Smooth muscle cell (in vitro differentiated cells): ENCODE measurements around the gene RAB31. TPM values are rescaled to one million over a fixed set of nuclear protein-coding genes. Genes with fewer than 3 reads are reported as not detected.

Experiments used
- DNase-seq: peaks from one replicate; lab custom pipeline; 2025; ENCODE audit not compliant: unreplicated experiment; lab: John Stamatoyannopoulos, UW
- H2AFZ ChIP-seq: fragments of 200-600 bp; sonication (generic); 2 replicates; pipeline ENCODE4 v1.6.0; 2016; ENCODE audit warnings: antibody characterized with exemption, low read depth, mild to moderate bottlenecking
- H3F3A ChIP-seq: fragments of 200-600 bp; sonication (generic); 2 replicates; pipeline ENCODE4 v1.6.0; 2017; ENCODE audit warnings: antibody characterized with exemption, low read depth
- H3K27ac ChIP-seq: fragments of 200-600 bp; sonication (generic); 2 replicates; pipeline ENCODE4 v1.5.1; 2016; ENCODE audit warnings: low read depth, mild to moderate bottlenecking
- H3K27me3 ChIP-seq: fragments of 200-600 bp; sonication (generic); 2 replicates; pipeline ENCODE4 v1.6.1; 2016; ENCODE audit warnings: low read depth, mild to moderate bottlenecking
- H3K36me3 ChIP-seq: fragments of 200-600 bp; sonication (generic); 2 replicates; pipeline ENCODE4 v1.5.1; 2016; ENCODE audit warnings: low read depth
- H3K4me1 ChIP-seq: fragments of 200-600 bp; sonication (generic); 2 replicates; pipeline ENCODE4 v1.5.1; 2016; ENCODE audit warnings: low read depth
- H3K4me2 ChIP-seq: fragments of 200-600 bp; sonication (generic); 2 replicates; pipeline ENCODE4 v1.6.0; 2016; ENCODE audit warnings: mild to moderate bottlenecking
- H3K4me3 ChIP-seq: fragments of 200-600 bp; sonication (generic); 2 replicates; pipeline ENCODE4 v1.5.1; 2016; ENCODE audit warnings: mild to moderate bottlenecking
- H3K79me2 ChIP-seq: fragments of 200-600 bp; sonication (generic); 2 replicates; pipeline ENCODE4 v1.6.0; 2016; ENCODE audit warnings: low read depth, mild to moderate bottlenecking
- H3K9ac ChIP-seq: fragments of 200-600 bp; sonication (generic); 2 replicates; pipeline ENCODE4 v1.6.0; 2016; ENCODE audit warnings: low read depth
- H3K9me3 ChIP-seq: fragments of 200-600 bp; sonication (generic); replicated peaks from 2 replicates; pipeline ENCODE4 v1.5.1; 2016; ENCODE audit warnings: low read depth
- H4K20me1 ChIP-seq: fragments of 200-600 bp; sonication (generic); 2 replicates; pipeline ENCODE4 v1.6.0; 2016; ENCODE audit warnings: low read depth
- WGBS: methylation state at CpG from one replicate; pipeline ENCODE4 v1.1.7; 2016; ENCODE audit warnings: low lambda C conversion rate; 5-methylcytosine and 5-hydroxymethylcytosine counted together
- polyA plus RNA-seq: library from polyadenylated mRNA; unstranded; fragments of >200 nt; fragmentation: Nextera tagmentation; extraction: Ambion mirVana; gene quantifications from 2 replicates; pipeline ENCODE4 v1.2.1, GENCODE V29; 2016
- total RNA-seq: library from RNA; depleted of rRNA; stranded (reverse); fragments of >200 nt; gene quantifications from 2 replicates; pipeline ENCODE4 v1.2.3, GENCODE V29; 2014
- TF ChIP-seq, protein P1 (sequence below): fragments of 200-600 bp; sonication (generic); IDR thresholded peaks from 2 replicates; pipeline ENCODE4 v1.5.1; 2017; ENCODE audit warnings: borderline replicate concordance, mild to moderate bottlenecking, antibody characterized with exemption; ENCODE audit not compliant: insufficient read depth, poor library complexity, severe bottlenecking

The RAB31 gene
- total and polyA plus RNA-seq, 2 experiments from 2014 or later = 116 to 414 TPM

DNA sequence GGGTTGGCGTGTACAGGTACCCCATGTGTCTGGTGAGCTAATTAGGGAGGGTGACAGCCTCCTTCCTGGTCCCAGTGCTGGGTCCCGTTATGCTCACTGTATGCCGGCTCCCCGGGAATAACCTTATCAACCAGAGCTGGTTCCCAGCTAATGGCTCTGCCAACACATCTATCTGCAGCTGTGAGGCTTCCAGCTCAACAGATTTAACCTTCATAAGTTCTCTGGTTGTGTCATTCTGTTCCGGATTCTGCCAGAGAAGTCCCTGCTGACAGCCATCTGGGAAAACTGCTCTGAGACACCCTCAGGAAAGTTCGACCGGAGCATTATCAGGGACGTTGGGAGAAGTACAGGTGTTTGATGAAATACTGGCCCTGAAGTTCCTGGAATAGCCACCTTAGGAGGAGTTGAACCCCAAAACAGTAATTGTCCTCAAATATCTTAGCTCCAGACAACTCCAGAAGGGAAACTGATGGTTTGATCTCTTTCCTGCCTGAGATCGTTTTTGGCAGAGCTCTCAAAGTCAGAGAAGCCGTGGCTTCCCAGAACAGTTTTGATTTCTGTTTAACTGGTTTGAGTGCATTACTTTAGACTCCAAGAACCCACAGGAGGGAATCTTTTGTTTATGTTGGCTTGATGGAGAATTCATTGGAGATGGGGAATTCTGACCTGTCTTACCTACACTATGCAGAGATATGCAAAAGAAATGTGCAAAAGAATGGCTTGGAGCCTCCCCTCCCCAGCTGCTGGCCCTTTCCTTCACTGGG is 138.2 kb downstream of the RAB31 start:
- Histone ChIP-seq H2AFZ (no peak overlapping the region), H3K4me1 (peaks cover 6% of the 10 kb centered on the region), H3K27ac (no peak overlapping the region), H3K4me3 (no peak overlapping the region), H3F3A (peaks cover 3% of the 10 kb centered on the region), H3K9ac (no peak overlapping the region), H4K20me1 (peaks cover 39% of the 10 kb centered on the region), H3K4me2 (no peak overlapping the region), H3K36me3 (no peaks in the 10 kb centered on the region), H3K27me3 (no peaks in the 10 kb centered on the region), H3K79me2 (peaks cover 13% of the 10 kb centered on the region), H3K9me3 (no peaks in the 10 kb centered on the region)
- TF ChIP-seq, protein P1, sequence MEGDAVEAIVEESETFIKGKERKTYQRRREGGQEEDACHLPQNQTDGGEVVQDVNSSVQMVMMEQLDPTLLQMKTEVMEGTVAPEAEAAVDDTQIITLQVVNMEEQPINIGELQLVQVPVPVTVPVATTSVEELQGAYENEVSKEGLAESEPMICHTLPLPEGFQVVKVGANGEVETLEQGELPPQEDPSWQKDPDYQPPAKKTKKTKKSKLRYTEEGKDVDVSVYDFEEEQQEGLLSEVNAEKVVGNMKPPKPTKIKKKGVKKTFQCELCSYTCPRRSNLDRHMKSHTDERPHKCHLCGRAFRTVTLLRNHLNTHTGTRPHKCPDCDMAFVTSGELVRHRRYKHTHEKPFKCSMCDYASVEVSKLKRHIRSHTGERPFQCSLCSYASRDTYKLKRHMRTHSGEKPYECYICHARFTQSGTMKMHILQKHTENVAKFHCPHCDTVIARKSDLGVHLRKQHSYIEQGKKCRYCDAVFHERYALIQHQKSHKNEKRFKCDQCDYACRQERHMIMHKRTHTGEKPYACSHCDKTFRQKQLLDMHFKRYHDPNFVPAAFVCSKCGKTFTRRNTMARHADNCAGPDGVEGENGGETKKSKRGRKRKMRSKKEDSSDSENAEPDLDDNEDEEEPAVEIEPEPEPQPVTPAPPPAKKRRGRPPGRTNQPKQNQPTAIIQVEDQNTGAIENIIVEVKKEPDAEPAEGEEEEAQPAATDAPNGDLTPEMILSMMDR = no peak
- WGBS = 81% methylated on average over 10 of the region's 10 CpGs
- no peak for DNase-seq

DNA sequence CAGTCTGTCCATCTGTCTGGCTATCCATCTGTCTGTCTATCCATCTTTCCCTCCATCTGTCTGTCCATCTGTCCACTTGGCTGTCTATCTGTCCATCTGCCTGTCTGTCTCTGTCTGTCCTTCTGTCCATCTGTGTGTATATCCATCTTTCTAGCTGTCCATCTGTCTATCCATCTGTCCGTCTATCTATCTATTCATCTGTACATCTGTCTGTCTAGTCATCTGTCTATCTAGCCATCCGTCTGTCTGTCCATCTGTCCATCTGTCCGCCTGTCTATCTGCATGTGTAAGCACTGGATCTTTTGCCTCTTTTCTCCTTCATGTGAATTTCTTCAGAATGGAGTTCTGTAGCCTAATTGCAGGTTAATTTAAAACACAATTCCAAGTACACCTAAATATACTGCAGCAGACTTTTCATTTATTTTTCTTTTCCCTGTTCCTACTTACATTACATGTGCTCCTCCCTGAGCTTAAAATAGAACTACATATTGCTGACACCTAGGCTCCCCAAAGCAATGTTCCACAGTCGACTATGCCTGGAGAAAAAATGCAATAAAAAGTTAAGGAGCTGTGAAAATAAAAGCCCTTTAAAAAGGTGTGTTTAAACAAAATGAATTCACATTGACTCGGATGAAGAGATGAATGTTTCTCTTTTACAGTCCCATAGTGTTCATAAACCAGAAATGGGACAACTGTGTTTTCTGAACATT is 140.2 kb downstream of the RAB31 start:
- no peak overlapping the region for H2AFZ ChIP-seq
- 74% methylated on average over 5 of the region's 5 CpGs for WGBS
- H3K9ac ChIP-seq = no peak overlapping the region
- H3K79me2 ChIP-seq = peaks cover 8% of the 10 kb centered on the region
- TF ChIP-seq, protein P1 = no peak
- H3K9me3 ChIP-seq = no peaks in the 10 kb centered on the region
- H3K4me1 ChIP-seq = peaks cover 6% of the 10 kb centered on the region
- no peak overlapping the region for H3K27ac ChIP-seq
- no peaks in the 10 kb centered on the region for H3K27me3 ChIP-seq
- no peak for DNase-seq
- no peak overlapping the region for H3K4me3 ChIP-seq
- peaks cover 3% of the 10 kb centered on the region for H3F3A ChIP-seq
- H4K20me1 ChIP-seq = peaks cover 23% of the 10 kb centered on the region
- no peaks in the 10 kb centered on the region for H3K36me3 ChIP-seq
- no peak overlapping the region for H3K4me2 ChIP-seq

DNA sequence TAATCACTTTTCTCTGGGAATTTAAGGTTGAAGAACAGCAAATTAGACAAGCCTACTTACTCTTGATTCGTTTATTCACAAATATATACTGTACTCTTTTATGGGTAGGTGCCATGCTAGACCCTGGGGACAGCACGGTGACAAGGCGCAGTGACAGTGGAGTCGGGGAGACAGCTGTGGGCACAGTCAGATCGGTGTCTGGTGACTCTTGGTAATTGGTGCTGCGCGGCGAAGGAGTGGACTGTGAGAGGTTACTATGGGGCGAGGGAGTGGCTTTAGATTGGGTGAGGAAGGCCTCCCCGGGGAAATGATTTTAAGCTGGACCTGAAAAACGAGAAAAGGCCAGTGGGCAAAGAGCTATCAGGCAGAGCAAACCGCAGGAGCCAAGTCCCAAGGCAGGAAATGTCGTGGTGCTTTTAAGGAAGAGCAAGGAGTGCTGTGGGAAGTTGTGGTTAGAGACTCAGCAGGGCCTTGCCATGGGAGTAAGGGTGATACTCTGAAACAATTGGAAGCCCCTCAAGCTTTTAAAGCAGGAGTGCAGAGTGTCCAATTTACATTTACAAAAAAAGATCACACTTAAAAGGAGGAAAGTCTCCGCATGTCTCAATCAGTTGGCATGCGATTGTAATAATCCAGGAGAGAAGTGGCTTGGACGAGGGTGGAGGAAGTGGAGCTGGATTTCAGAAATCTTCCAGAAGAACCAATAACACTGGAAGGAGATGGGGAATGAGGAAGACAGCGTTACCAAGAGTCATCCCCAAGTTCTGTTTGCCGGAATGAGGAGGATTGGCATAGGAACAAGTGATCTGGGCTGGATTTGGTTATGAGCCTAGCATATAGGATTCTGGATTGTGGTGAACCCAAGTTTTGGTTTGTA is 141.5 kb downstream of the RAB31 start:
- Histone ChIP-seq H2AFZ (no peak overlapping the region), H3K4me1 (peaks cover 6% of the 10 kb centered on the region), H3K4me3 (no peak overlapping the region), H3K36me3 (no peaks in the 10 kb centered on the region), H3K79me2 (peaks cover 8% of the 10 kb centered on the region), H3K9ac (no peak overlapping the region), H3K27ac (peak overlapping the region; percentile 34), H3F3A (peaks cover 7% of the 10 kb centered on the region), H3K9me3 (no peaks in the 10 kb centered on the region), H3K4me2 (peak overlapping the region; percentile 33), H4K20me1 (peaks cover 16% of the 10 kb centered on the region), H3K27me3 (no peaks in the 10 kb centered on the region)
- TF ChIP-seq, protein P1 = no peak
- 73% methylated on average over 18 of the region's 18 CpGs for WGBS
- no peak for DNase-seq
